IPS DF 4.7 (cell line): Measurements from ENCODE around the gene IL5RA.

Source experiments
- DNase-seq: peaks from one replicate; pipeline ENCODE4 v3.0.0-alpha.2; 2013; ENCODE audit warnings: low spot score; ENCODE audit errors: extremely low read depth

The IL5RA gene

DNA sequence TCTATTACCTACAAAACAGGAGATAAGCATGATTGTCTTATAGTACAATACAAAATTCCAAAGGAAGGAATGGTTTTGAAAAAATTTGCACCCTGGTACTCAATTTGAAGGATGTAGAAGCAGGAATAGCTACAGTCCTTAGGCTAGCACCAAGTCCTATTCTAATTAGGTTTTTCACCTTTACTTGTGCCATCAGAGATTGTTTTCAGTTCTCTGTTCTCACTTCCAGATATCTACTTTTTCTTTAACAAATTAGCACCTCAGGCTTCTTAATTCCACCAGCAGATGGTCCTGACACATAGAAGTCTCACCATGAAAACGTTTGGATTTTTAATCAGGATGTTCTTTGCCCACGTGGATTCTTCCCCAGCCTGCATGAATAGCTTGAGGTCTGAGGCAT is 43.8 kb downstream of the IL5RA start:
- DNase-seq: no peak

GRCh38 chr3:3065876-3066275 is 44.3 kb downstream of the IL5RA start:
- DNase-seq: no peak

GRCh38 chr3:3064297-3064696 is 45.9 kb downstream of the IL5RA start:
- DNase-seq: no peak

GRCh38 chr3:3059645-3060044 is 50.5 kb downstream of the IL5RA start:
- DNase-seq: no peak

DNA sequence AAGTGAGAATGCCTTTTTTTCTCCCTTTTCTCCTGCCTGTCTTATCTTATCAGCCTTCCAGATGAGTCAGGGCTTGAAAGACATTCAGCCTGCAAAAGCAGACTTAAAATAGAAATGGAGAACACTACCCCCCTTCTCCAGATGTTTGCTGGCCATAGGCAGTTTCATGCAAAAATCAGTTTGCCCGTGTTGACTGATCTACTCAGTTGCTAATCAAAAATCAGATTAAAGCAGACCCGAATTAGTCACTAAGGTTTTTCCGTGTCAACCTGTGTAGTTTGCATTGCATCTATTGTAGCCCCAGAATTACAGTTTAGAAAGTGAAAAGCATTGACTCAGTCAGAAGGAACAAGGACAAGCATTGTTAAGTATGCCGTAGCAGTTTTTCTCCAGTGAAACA is 56.2 kb downstream of the IL5RA start:
- DNase-seq: no peak

- no peak for DNase-seq
Measured at GRCh38 chr3:3038201-3038991, 71.8 kb downstream of the IL5RA start.

GRCh38 chr3:3037156-3037555 is 73.0 kb downstream of the IL5RA start:
- DNase-seq: no peak

DNA sequence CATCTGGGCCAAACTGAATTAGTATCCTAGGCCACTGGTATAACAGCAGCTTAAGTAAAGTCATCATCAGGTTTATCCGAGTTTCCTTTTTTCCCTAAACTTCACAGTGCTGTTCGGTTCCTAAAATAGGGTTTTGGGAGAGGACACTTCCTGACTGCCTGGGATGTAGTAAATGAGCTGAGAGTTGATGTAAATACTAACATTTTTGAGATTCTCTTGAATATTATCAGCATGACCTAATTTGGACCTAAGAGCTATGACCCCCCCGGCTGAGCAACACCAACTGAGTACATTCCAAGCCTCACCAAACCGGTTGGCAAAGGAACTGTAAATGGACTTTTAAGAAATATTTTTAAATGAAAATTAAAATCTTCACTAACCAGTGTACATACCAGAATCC is 78.8 kb downstream of the IL5RA start:
- no peak for DNase-seq

- no peak for DNase-seq
Measured at GRCh38 chr3:3027976-3028567, 82.1 kb downstream of the IL5RA start.

DNA sequence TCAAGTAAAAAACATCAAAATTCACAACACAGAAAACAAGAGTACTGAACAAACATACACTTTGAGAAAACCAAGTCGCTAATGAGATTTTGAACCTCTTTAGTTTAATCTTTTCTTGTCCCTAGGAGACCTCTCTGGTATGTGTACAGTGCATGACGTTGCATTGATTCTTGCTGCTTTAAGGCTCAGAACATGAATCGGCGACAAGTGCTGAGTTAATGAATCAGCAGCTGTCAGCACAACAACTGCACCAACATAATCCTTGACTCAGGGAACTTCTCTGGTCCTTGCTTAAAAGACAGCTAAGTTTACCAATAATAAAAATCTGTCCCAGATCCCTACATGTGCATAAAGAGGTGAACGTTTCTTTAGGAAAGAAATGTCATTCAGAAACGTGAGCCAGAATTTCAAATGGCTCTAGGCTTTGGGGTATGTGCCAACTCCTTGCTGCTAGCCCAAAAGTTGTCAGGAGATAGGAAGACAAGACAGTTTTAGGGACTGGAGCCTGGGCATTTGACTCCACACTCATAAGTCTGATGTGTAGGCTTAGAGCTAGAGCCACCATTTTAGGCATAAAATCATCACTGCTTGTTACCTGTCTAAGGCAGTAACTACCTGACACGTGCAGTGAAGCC is 86.9 kb downstream of the IL5RA start:
- DNase-seq: no peak

- no peak for DNase-seq
Measured at GRCh38 chr3:3020209-3020608, 90.0 kb downstream of the IL5RA start.
